ENCODE data around the gene PRKCE. TPM values are rescaled to one million over a fixed set of nuclear protein-coding genes. Genes with fewer than 3 reads are reported as not detected.
"Not testable (repeated sequence)": the region's sequence is repeated elsewhere in the genome, so short reads cannot be mapped to it uniquely, and the experiment has no call there.

PRKCE gene
- total RNA-seq, 1 experiment from 2014 or later = 12.1 TPM

DNA sequence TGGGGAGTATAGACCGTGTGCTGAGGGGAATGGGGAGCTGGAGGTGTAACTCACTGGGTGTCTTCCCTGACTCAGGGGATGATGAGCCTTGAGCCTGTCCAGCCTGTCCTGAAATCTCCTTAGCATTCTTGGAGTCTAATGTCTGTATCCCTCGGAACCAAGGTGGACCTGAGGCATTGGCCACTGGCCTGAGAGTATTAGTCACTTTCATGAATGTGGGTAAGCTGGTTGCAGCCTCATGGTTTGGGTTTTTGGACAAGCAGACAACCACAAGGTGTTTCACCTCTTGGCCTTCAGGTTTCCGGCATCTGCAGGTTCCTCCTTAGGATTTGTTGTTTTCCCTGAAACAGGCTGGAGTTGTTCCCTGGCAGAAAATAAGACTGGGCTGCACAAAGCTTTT is 63.2 kb downstream of the PRKCE start:
- ChIA-PET POLR2A (no interaction called here), CTCF (interaction anchor here (1.5 kb wide), 1 partner anchor 15 kb away, joined by 4 read pairs; no protein-coding TSS in a partner anchor)
- H3K4me1 Mint-ChIP-seq (ENCODE audit: insufficient read depth, unreplicated experiment) = no peaks in the 10 kb centered on the region
- H3K36me3 Mint-ChIP-seq (ENCODE audit: insufficient read depth, unreplicated experiment) = no peaks in the 10 kb centered on the region
- DNase-seq (ENCODE audit: unreplicated experiment) = no peak
- BruUV-seq (replicated peaks) = no TSS peak
- peaks cover 8% of the 10 kb centered on the region for H3K9me3 Mint-ChIP-seq (ENCODE audit: unreplicated experiment)
- intact Hi-C loops (cut with micrococcal nuclease) = no loop called here
- TF ChIP-seq, protein P1, sequence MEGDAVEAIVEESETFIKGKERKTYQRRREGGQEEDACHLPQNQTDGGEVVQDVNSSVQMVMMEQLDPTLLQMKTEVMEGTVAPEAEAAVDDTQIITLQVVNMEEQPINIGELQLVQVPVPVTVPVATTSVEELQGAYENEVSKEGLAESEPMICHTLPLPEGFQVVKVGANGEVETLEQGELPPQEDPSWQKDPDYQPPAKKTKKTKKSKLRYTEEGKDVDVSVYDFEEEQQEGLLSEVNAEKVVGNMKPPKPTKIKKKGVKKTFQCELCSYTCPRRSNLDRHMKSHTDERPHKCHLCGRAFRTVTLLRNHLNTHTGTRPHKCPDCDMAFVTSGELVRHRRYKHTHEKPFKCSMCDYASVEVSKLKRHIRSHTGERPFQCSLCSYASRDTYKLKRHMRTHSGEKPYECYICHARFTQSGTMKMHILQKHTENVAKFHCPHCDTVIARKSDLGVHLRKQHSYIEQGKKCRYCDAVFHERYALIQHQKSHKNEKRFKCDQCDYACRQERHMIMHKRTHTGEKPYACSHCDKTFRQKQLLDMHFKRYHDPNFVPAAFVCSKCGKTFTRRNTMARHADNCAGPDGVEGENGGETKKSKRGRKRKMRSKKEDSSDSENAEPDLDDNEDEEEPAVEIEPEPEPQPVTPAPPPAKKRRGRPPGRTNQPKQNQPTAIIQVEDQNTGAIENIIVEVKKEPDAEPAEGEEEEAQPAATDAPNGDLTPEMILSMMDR (IDR thresholded peaks at IDR 0.05; ENCODE audit: unreplicated experiment) = no peak
- no peak overlapping the region for H3K4me3 Mint-ChIP-seq (ENCODE audit: unreplicated experiment)
- H3K27ac Mint-ChIP-seq (ENCODE audit: low read depth, unreplicated experiment) = no peak overlapping the region
- H3K27me3 Mint-ChIP-seq (ENCODE audit: insufficient read depth, unreplicated experiment) = no peaks in the 10 kb centered on the region

DNA sequence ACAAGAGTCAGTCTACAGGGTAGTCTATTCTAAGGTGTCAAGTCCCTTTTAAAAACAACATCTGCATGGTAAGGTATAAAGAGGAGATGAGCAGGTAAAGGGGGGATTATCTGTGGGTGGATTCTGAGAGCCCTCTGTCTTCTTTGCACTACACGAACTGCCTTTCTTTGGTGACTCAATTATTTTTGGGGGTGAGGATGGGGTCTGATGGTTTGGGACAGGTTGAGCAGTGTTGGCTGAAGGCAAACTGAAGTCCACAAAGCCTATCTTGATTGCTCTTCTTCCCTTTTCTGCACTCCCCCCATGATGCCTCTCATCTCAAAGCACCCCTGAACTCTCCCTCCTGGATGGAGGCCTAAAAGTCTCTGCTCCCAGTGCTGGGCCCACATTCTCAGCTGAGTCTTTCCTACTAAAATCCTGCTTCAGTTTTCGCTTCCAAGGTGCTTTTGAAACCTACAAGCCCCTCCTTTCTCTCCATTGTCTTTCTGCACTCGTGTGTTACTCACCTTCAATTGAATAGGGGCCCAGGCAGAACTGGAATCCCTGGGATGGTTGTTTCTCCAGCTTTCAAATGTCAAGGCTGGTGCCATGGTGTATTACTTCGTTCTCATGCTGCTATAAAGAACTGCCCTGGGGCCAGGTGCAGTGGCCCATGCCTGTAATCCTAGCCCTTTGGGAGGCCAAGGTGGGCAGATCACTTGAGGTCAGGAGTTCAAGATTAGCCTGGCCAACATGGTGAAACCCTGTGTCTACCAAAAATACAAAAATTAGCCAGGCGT is 64.3 kb downstream of the PRKCE start:
- Mint-ChIP-seq H3K9me3 (ENCODE audit: unreplicated experiment) (peaks cover 8% of the 10 kb centered on the region), H3K27me3 (ENCODE audit: insufficient read depth, unreplicated experiment) (no peaks in the 10 kb centered on the region), H3K4me3 (ENCODE audit: unreplicated experiment) (no peak overlapping the region), H3K4me1 (ENCODE audit: insufficient read depth, unreplicated experiment) (no peaks in the 10 kb centered on the region), H3K36me3 (ENCODE audit: insufficient read depth, unreplicated experiment) (no peaks in the 10 kb centered on the region), H3K27ac (ENCODE audit: low read depth, unreplicated experiment) (no peak overlapping the region)
- TF ChIP-seq, protein P1 (IDR thresholded peaks at IDR 0.05; ENCODE audit: unreplicated experiment) = no peak
- ChIA-PET CTCF (no interaction called here), POLR2A (no interaction called here)
- BruUV-seq (replicated peaks) = no TSS peak
- intact Hi-C loops (cut with micrococcal nuclease) = no loop called here
- DNase-seq (ENCODE audit: unreplicated experiment) = no peak

DNA sequence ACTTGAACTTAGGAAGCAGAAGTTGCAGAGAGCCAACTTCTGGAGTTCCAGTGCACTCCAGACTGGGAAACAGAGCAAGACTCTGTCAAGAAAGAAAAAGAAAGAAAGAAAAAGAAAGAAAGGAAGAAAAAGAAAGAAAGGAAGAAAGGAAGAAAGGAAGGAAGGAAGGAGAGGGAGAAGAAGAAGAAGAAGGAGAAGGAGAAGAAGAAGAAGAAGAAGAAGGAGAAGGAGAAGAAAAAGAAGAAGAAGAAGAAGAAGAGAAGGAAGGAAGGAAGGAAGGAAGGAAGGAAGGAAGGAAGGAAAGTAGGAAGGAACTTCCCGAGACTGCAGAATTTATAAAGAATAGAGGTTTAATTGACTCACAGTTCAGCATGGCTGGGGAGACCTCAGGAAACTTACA is 65.0 kb downstream of the PRKCE start:
- DNase-seq (ENCODE audit: unreplicated experiment); H3K4me1 Mint-ChIP-seq (ENCODE audit: insufficient read depth, unreplicated experiment); H3K4me3 Mint-ChIP-seq (ENCODE audit: unreplicated experiment); H3K9me3 Mint-ChIP-seq (ENCODE audit: unreplicated experiment); POLR2A ChIA-PET; H3K27ac Mint-ChIP-seq (ENCODE audit: low read depth, unreplicated experiment); H3K36me3 Mint-ChIP-seq (ENCODE audit: insufficient read depth, unreplicated experiment); H3K27me3 Mint-ChIP-seq (ENCODE audit: insufficient read depth, unreplicated experiment); CTCF ChIA-PET; intact Hi-C loops (cut with micrococcal nuclease); BruUV-seq (replicated peaks): not testable (repeated sequence)

DNA sequence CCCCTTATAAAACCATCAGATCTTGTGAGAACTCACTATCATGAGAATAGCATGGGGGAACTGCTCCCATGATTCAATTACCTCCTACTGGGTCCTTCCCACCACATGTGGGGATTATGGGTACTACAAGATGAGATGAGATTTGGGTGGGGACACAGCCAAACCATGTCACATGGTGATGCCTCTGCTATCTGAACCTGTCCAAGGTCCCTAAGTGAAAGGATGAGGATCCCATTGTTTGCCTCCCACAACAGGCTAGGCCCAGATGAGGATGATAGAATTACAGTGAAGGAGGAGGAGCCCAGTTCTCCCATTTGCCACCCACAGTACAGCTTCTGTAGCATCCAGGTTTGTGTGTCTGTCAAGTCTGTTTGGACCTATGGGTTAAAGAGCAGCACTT is 65.4 kb downstream of the PRKCE start:
- Mint-ChIP-seq H3K9me3 (ENCODE audit: unreplicated experiment) (peaks cover 8% of the 10 kb centered on the region), H3K4me3 (ENCODE audit: unreplicated experiment) (no peak overlapping the region), H3K27me3 (ENCODE audit: insufficient read depth, unreplicated experiment) (no peaks in the 10 kb centered on the region), H3K36me3 (ENCODE audit: insufficient read depth, unreplicated experiment) (no peaks in the 10 kb centered on the region), H3K4me1 (ENCODE audit: insufficient read depth, unreplicated experiment) (no peaks in the 10 kb centered on the region), H3K27ac (ENCODE audit: low read depth, unreplicated experiment) (no peak overlapping the region)
- CTCF ChIA-PET = no interaction called here
- POLR2A ChIA-PET = no interaction called here
- TF ChIP-seq, protein P1 (IDR thresholded peaks at IDR 0.05; ENCODE audit: unreplicated experiment) = no peak
- no TSS peak for BruUV-seq (replicated peaks)
- intact Hi-C loops (cut with micrococcal nuclease) = no loop called here
- DNase-seq (ENCODE audit: unreplicated experiment) = no peak

All from MCF 10A (cell line).